Glutamatergic neuron (in vitro differentiated cells): ENCODE data around the gene UBE3C. TPM values are rescaled to one million over a fixed set of nuclear protein-coding genes. Genes with fewer than 3 reads are reported as not detected.

Experiments used
- DNase-seq: peaks from one replicate; pipeline ENCODE4 v3.0.0; 2022
- H3K27ac Mint-ChIP-seq: one replicate; pipeline ENCODE4 v1.8.0; 2020; ENCODE audit warnings: mild to moderate bottlenecking, mixed read lengths, inconsistent platforms; ENCODE audit not compliant: unreplicated experiment
- H3K27me3 Mint-ChIP-seq: one replicate; pipeline ENCODE4 v1.8.0; 2020; ENCODE audit warnings: mild to moderate bottlenecking, moderate library complexity, mixed read lengths, inconsistent platforms; ENCODE audit not compliant: unreplicated experiment
- H3K36me3 Mint-ChIP-seq: one replicate; pipeline ENCODE4 v1.8.0; 2020; ENCODE audit warnings: mild to moderate bottlenecking, mixed read lengths, inconsistent platforms; ENCODE audit not compliant: unreplicated experiment
- H3K4me1 Mint-ChIP-seq: one replicate; pipeline ENCODE4 v1.8.0; 2020; ENCODE audit warnings: mild to moderate bottlenecking, low read depth, mixed read lengths, inconsistent platforms; ENCODE audit not compliant: unreplicated experiment
- H3K4me3 Mint-ChIP-seq: one replicate; pipeline ENCODE4 v1.8.0; 2020; ENCODE audit warnings: mild to moderate bottlenecking, mixed read lengths, inconsistent platforms; ENCODE audit not compliant: unreplicated experiment
- H3K9me3 Mint-ChIP-seq: one replicate; pipeline ENCODE4 v1.8.0; 2020; ENCODE audit warnings: mild to moderate bottlenecking, moderate library complexity, mixed read lengths, inconsistent platforms; ENCODE audit not compliant: unreplicated experiment
- long read RNA-seq: library from polyadenylated mRNA; unstranded; transcript quantifications from one replicate; pipeline ENCODE4 v2.0.0, GENCODE V29; 2020; ENCODE audit not compliant: unreplicated experiment
- total RNA-seq: library from RNA; stranded (reverse); fragmentation: NEBNext Ultra II Directional; extraction: Animal tissue kit (Norgen Biotek cat#: 25700); gene quantifications from one replicate; pipeline ENCODE4 v1.2.1, GENCODE V29; 2021; ENCODE audit not compliant: unreplicated experiment
- TF ChIP-seq, protein P1 (sequence below): fragments of 200-600 bp; sonication (generic); IDR thresholded peaks from one replicate; pipeline ENCODE4 v1.5.0; 2021; ENCODE audit not compliant: partially characterized antibody, unreplicated experiment

Gene UBE3C
- 52.5 TPM for total RNA-seq
- long read RNA-seq, partial matches to known transcripts: 1 of 3 reads
- long read RNA-seq, other reads (novel, unspliced or antisense): 2 of 3 reads

DNA sequence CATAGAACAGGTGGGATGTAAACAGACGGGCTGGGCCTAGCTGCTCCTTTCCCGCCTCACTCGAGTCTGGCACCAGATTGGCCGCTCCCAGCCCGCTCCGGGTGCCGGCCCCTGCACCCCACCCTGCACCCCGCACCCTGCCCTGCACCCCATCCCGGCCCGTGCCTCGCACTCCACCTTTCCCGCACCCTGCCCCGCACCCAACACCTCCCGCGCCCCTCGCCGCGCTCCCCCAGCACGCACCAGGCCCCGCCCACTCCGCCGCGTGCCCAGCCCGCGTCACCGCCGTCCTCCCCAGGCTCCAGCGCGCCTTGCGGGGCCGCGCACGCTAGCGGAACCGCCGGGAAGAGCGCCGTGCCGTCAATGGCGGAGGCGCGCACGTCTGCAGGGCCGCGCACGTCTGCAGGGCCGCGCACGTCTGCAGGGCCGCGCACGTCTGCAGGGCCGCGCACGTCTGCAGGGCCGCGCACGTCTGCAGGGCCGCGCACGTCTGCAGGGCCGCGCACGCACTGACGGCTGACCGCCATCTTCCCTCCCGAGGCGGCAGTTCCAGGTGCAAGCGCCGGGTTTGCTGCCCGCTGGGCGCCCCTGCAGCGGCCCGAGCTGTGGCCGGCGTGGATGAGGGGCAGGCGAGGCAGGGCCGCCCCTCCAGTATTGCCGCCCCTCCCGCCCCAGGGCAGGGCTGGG, at the start of gene UBE3C:
Gene UBE3C, plus strand, starts transcription at position 503 of the 687 bp plus-strand sequence. CDS start 347 bp downstream, outside the sequence.
- Mint-ChIP-seq H3K27ac (peak within 1 kb of the TSS; percentile 48), H3K4me3 (peak within 1 kb of the TSS; percentile 88), H3K9me3 (peaks cover 2% of the 10 kb centered on the region), H3K27me3 (no peaks in the 10 kb centered on the region), H3K36me3 (peaks cover 8% of the 10 kb centered on the region), H3K4me1 (peaks cover 13% of the 10 kb centered on the region)
- peak; percentile 92 for DNase-seq
- TF ChIP-seq, protein P1, sequence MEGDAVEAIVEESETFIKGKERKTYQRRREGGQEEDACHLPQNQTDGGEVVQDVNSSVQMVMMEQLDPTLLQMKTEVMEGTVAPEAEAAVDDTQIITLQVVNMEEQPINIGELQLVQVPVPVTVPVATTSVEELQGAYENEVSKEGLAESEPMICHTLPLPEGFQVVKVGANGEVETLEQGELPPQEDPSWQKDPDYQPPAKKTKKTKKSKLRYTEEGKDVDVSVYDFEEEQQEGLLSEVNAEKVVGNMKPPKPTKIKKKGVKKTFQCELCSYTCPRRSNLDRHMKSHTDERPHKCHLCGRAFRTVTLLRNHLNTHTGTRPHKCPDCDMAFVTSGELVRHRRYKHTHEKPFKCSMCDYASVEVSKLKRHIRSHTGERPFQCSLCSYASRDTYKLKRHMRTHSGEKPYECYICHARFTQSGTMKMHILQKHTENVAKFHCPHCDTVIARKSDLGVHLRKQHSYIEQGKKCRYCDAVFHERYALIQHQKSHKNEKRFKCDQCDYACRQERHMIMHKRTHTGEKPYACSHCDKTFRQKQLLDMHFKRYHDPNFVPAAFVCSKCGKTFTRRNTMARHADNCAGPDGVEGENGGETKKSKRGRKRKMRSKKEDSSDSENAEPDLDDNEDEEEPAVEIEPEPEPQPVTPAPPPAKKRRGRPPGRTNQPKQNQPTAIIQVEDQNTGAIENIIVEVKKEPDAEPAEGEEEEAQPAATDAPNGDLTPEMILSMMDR: no peak

DNA sequence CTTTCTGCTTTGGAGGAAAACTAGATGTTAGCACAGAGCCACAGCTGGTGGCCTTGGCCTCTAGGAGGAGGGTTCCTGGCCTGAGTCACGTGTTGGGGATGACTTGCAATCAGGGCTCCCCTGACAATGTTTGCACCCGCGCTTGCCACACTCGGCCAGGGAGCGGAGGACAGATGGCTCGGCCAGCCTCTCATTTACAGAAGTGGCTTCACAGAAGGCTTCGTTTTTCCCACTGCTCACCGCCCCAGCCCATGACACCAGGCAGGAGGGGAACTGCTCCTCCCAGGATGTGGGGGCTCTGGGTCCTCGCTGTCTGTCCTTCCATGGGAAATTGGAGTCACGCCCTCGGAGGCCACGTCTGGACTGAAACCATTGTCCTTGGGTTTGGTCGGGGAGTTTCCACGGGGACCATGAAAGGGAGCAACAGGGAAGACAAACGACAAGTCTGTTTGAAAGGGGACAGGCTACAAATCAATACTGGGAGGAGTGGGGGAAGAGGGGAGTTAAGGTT, 49.6 kb upstream of the UBE3C start:
- TF ChIP-seq, protein P1: no peak
- DNase-seq: peak; percentile 34
- H3K4me1 Mint-ChIP-seq: no peaks in the 10 kb centered on the region

DNA sequence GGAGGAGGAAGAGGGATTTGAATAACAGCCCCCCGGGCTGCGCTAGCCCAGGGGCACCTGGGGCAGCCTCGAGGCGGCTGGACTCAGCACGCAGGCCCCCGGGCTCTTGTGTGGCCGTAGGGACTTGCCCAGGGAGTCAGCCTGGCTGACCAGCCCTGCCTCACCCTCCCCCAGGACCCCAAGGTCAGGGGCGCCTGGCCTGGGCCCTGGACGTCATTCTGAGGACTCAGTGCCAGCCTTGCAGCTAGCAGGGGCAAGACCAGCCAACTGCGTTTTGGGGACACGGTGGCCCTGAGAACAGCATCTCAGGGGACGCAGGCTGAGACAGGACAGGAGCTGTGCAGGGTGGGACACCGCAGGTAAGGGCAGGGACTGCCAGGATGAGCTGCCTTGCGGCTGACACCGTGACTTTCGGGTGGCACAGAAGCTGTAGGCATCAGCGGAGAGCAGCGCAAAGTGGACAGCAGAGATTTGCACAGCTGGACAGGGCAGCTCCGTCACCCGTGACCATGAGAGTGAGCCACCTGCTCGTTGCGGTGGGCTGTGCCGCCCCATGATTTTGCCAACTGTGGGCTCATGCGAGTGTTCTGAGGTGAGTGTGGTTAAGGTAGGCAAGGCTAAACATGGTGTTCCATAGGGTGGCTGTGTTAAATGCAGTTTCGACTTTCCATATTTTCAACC, 48.1 kb upstream of the UBE3C start:
- TF ChIP-seq, protein P1: no peak
- peaks cover 4% of the 10 kb centered on the region for H3K9me3 Mint-ChIP-seq
- H3K4me1 Mint-ChIP-seq: no peaks in the 10 kb centered on the region
- H3K36me3 Mint-ChIP-seq: peaks cover 12% of the 10 kb centered on the region
- peaks cover 4% of the 10 kb centered on the region for H3K27me3 Mint-ChIP-seq
- H3K27ac Mint-ChIP-seq: no peak overlapping the region
- no peak for DNase-seq
- H3K4me3 Mint-ChIP-seq: no peak overlapping the region

More for the DNA sequence above, 49.6 kb upstream of the UBE3C start:
- H3K36me3 Mint-ChIP-seq: peaks cover 17% of the 10 kb centered on the region
- H3K9me3 Mint-ChIP-seq: peaks cover 4% of the 10 kb centered on the region
- peaks cover 4% of the 10 kb centered on the region for H3K27me3 Mint-ChIP-seq
- H3K4me3 Mint-ChIP-seq: no peak overlapping the region
- H3K27ac Mint-ChIP-seq: no peak overlapping the region

- peaks cover 7% of the 10 kb centered on the region for H3K27me3 Mint-ChIP-seq
- H3K4me3 Mint-ChIP-seq: no peak overlapping the region
- TF ChIP-seq, protein P1: no peak
- H3K27ac Mint-ChIP-seq: no peak overlapping the region
- peaks cover 12% of the 10 kb centered on the region for H3K36me3 Mint-ChIP-seq
- H3K9me3 Mint-ChIP-seq: peaks cover 4% of the 10 kb centered on the region
- H3K4me1 Mint-ChIP-seq: peaks cover 3% of the 10 kb centered on the region
- no peak for DNase-seq
These were observed 42.3 kb upstream of the UBE3C start for GRCh38 chr7:157096286-157097055.
